ENCODE measurements around the gene GPC5. TPM values are rescaled to one million over a fixed set of nuclear protein-coding genes. Genes with fewer than 3 reads are reported as not detected.

Gene GPC5
- total and polyA plus RNA-seq, 11 donors: 0.14 to 2.9 (median 0.84) TPM; not detected in 1

DNA sequence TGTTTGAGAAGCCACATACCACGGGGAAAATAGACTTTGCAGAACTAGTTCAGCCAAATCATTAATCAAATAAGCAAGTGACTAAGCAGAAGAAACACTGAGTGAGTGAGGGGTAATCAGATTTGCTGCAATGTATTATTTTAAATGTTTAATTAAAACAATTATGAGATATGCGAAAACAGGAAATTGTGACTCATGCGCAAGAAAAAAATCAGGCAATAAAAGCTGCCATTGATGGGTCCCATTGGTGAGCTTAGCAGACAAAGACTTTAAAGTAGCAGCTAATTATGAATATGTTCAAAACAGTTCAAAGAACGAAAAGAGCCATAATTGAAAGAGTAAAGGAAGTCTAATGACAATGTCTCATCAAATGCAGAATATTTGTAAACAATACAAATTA, 644.1 kb downstream of the GPC5 start:
- Histone ChIP-seq H3K4me1 (no peaks in the 10 kb centered on the region), H3K36me3 (no peaks in the 10 kb centered on the region), H3K27me3 (no peaks in the 10 kb centered on the region), H3K4me3 (no peak overlapping the region), H3K27ac (no peak overlapping the region), H3K9me3 (no peaks in the 10 kb centered on the region)
- no peak for ATAC-seq
- TF ChIP-seq, protein P1, sequence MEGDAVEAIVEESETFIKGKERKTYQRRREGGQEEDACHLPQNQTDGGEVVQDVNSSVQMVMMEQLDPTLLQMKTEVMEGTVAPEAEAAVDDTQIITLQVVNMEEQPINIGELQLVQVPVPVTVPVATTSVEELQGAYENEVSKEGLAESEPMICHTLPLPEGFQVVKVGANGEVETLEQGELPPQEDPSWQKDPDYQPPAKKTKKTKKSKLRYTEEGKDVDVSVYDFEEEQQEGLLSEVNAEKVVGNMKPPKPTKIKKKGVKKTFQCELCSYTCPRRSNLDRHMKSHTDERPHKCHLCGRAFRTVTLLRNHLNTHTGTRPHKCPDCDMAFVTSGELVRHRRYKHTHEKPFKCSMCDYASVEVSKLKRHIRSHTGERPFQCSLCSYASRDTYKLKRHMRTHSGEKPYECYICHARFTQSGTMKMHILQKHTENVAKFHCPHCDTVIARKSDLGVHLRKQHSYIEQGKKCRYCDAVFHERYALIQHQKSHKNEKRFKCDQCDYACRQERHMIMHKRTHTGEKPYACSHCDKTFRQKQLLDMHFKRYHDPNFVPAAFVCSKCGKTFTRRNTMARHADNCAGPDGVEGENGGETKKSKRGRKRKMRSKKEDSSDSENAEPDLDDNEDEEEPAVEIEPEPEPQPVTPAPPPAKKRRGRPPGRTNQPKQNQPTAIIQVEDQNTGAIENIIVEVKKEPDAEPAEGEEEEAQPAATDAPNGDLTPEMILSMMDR (IDR thresholded peaks at IDR 0.05): no peak
- no peak for TF ChIP-seq POLR2A (IDR thresholded peaks at IDR 0.05)
- WGBS, 4 donors: 77 to 81% (median 79%) methylated on average over 4 of the region's 4 CpGs
- no peak for DNase-seq
- intact Hi-C loops (cut with DNase I): no loop called here

DNA sequence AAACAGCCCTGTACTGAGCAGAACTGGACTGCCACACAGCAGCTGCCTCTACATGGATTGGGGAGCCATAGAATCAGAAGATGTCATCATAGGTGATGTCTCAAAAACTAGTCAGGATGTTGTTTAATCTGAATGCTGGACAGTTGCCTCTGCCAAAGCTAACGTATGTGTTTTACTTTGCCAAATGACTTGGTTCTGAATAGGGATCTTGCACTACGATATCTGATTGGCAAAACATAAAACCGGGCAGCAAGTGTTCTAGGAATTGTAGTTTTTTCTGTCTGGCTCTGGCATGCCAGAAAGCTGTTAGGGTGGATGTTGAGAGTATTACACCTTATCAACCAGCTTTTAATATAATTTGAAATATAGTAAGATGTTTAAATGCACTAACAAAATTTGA, 645.9 kb downstream of the GPC5 start:
- DNase-seq (no peak), ATAC-seq (no peak)
- H3K36me3 ChIP-seq: no peaks in the 10 kb centered on the region
- no peak overlapping the region for H3K4me3 ChIP-seq
- intact Hi-C loops (cut with DNase I): no loop called here
- H3K9me3 ChIP-seq: no peaks in the 10 kb centered on the region
- H3K4me1 ChIP-seq: no peaks in the 10 kb centered on the region
- no peak for TF ChIP-seq POLR2A (IDR thresholded peaks at IDR 0.05)
- TF ChIP-seq, protein P1 (IDR thresholded peaks at IDR 0.05): no peak
- H3K27me3 ChIP-seq: no peaks in the 10 kb centered on the region
- no peak overlapping the region for H3K27ac ChIP-seq
- 43 to 56% (median 46%) methylated on average over 3 of the region's 3 CpGs for WGBS, 4 donors

DNA sequence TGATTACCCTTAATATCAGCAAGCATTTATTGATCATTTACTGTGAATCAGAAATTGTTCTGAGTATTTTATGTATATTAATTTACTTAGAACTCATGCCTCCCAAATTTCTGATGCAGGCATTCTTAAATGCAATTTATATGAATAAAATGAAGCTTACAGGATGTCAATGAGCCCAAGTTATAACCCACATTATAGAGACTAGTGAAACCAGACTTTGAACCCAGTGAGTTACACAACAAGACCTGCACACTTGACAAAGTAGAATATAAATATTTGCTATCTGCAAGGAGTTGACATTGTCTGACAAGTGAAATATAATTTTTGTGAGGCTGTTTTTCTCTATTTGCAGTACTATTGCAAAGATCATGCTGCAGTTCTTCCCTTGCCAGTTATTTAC, 656.0 kb downstream of the GPC5 start:
- H3K27ac ChIP-seq: no peak overlapping the region
- no peak for TF ChIP-seq POLR2A (IDR thresholded peaks at IDR 0.05)
- TF ChIP-seq, protein P1 (IDR thresholded peaks at IDR 0.05): no peak
- peaks cover 0 to 10% (median 0%) of the 10 kb centered on the region in 12 donors for H3K9me3 ChIP-seq
- H3K27me3 ChIP-seq: no peaks in the 10 kb centered on the region
- no peak overlapping the region for H3K4me3 ChIP-seq
- no peaks in the 10 kb centered on the region for H3K36me3 ChIP-seq
- H3K4me1 ChIP-seq: no peaks in the 10 kb centered on the region
- ATAC-seq: no peak
- intact Hi-C loops (cut with DNase I): no loop called here
- DNase-seq: no peak

GRCh38 chr13:92074658-92075057, 676.2 kb downstream of the GPC5 start:
- intact Hi-C loops (cut with DNase I): no loop called here
- no peak for TF ChIP-seq POLR2A (IDR thresholded peaks at IDR 0.05)
- TF ChIP-seq, protein P1 (IDR thresholded peaks at IDR 0.05): peak in 5 of 12 donors; percentile 13 to 41 (median 21)

More at GRCh38 chr13:92074658-92075057, 676.2 kb downstream of the GPC5 start:
- no peaks in the 10 kb centered on the region for H3K9me3 ChIP-seq
- WGBS, 4 donors: 45 to 52% (median 45%) methylated on average over 4 of the region's 4 CpGs
- no peaks in the 10 kb centered on the region for H3K4me1 ChIP-seq
- no peak for DNase-seq
- no peak overlapping the region for H3K27ac ChIP-seq
- no peaks in the 10 kb centered on the region for H3K36me3 ChIP-seq
- no peaks in the 10 kb centered on the region for H3K27me3 ChIP-seq
- no peak overlapping the region for H3K4me3 ChIP-seq
- ATAC-seq: no peak
